Hematopoietic multipotent progenitor cell treated with erythropoietin and hydrocortisone succinate and interleukin-3 and kit ligand, for 17 days (in vitro differentiated cells): ENCODE results near the gene FNDC8.
"Not testable (repeated sequence)": the region's sequence is repeated elsewhere in the genome, so short reads cannot be mapped to it uniquely, and the experiment has no call there.

ENCODE experiments used
- DNase-seq: peaks from one replicate; pipeline ENCODE4 v3.0.0-alpha.2; 2015; ENCODE audit warnings: low spot score

The FNDC8 gene

GRCh38 chr17:35170968-35171771, 49.8 kb downstream of the FNDC8 start:
- DNase-seq, result no peak

- DNase-seq, result no peak
These were observed 50.4 kb downstream of the FNDC8 start for GRCh38 chr17:35171834-35172233.

DNA sequence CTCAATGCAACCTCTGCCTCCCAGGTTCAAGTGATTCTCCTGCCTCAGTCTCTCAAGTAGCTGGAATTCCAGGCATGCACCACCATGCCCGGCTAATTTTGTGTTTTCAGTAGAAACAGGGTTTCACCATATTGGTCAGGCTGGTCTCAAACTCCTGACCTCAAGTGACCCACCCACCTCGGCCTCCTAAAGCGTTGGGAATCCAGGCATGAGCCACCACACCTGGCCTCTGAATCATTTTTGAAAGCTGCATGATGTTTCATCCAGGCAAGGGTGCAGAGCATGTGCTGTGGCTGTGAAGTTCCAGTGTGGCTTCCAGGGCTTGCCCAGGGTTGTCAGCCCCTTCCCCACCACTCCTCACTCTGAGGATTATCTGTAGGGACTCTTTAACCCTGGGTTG, 50.9 kb downstream of the FNDC8 start:
- not testable (repeated sequence) for DNase-seq

DNA sequence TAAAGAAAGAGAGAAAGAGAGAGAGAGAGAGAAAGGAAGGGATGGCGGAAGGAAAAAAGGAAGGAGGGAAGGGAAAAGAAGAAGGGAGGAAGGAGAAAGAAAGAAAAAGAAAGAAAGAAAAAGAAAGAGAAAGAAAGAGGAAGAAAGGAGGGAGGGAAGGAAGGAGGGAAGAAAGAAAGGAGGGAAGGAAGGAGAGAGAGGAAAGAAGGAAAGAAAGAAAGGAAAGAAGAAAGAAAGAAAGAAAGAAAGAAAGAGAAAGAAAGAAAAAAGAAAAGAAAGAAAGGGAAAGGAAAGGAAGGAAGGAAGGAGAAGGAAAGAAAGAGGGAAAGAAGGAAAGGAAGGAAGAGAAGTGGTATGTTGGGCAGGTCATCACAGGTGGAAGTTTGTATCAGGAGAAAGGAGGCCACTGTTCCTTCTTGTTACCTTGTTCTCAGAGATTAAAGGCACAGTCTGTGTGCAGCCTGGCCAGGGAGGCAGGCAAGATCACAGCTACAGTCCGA, 53.5 kb downstream of the FNDC8 start:
- no peak for DNase-seq

- no peak for DNase-seq
These were observed 54.4 kb downstream of the FNDC8 start for GRCh38 chr17:35175638-35176415.

DNA sequence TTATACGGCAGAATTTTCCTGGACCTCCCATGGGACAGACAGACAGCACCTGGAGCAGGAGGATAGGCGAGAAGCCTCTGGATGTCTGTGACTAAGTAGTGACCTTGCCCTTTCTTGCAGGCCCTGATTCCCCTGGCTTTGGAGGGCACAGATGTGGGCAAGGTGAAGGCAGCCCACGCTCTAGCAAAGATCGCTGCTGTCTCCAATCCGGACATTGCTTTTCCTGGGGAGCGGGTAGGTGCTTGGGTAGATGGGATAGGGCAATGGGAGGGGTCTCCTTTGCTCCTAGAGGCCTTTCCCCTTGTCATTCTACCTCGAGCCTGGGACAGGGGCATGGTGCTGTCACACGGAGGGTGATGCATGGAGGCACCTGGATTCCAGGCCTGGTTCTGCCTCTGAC, 55.5 kb downstream of the FNDC8 start:
- DNase-seq, result no peak

GRCh38 chr17:35179379-35179778, 58.0 kb downstream of the FNDC8 start:
- DNase-seq, result not testable (repeated sequence)
